OCI-LY1 (cell line): Measurements from ENCODE around the gene GARIN5A.

Experiments
- H2AFZ ChIP-seq: fragments of 200-600 bp; sonication (generic), shearing (Covaris generic); 2 replicates; pipeline ENCODE4 v1.6.0; 2014; ENCODE audit warnings: antibody characterized with exemption, mild to moderate bottlenecking, low read length
- H3F3A ChIP-seq: fragments of 200-600 bp; sonication (generic), shearing (Covaris generic); 2 replicates; pipeline ENCODE4 v1.6.0; 2014; ENCODE audit warnings: mild to moderate bottlenecking, antibody characterized with exemption, low read length, moderate library complexity; ENCODE audit not compliant: insufficient read depth
- H3K27ac ChIP-seq: fragments of 200-600 bp; sonication (generic); 2 replicates; pipeline ENCODE4 v1.5.1; 2014; ENCODE audit warnings: low read length, mixed run types, mild to moderate bottlenecking, low read depth; ENCODE audit not compliant: poor library complexity, severe bottlenecking
- H3K27me3 ChIP-seq: fragments of 200-600 bp; sonication (generic); 2 replicates; pipeline ENCODE4 v1.6.0; 2014; ENCODE audit warnings: antibody characterized with exemption, mild to moderate bottlenecking, low read length, moderate library complexity; ENCODE audit not compliant: insufficient read depth
- H3K36me3 ChIP-seq: fragments of 200-600 bp; sonication (generic); 2 replicates; pipeline ENCODE4 v1.6.1; 2014; ENCODE audit warnings: mild to moderate bottlenecking, antibody characterized with exemption, low read length, moderate library complexity, mixed read lengths; ENCODE audit not compliant: insufficient read depth
- H3K4me1 ChIP-seq: fragments of 200-600 bp; sonication (generic); 2 replicates; pipeline ENCODE4 v1.5.1; 2014; ENCODE audit warnings: mild to moderate bottlenecking, low read length, moderate library complexity; ENCODE audit not compliant: insufficient read depth, severe bottlenecking
- H3K4me2 ChIP-seq: fragments of 200-600 bp; sonication (generic), shearing (Covaris generic); 2 replicates; pipeline ENCODE4 v1.6.1; 2014; ENCODE audit warnings: low read length
- H3K4me3 ChIP-seq: fragments of 200-600 bp; sonication (generic); 2 replicates; pipeline ENCODE4 v1.5.1; 2014; ENCODE audit warnings: low read length, low read depth, mild to moderate bottlenecking, mixed read lengths; ENCODE audit not compliant: poor library complexity, severe bottlenecking
- H3K79me2 ChIP-seq: fragments of 200-600 bp; shearing (Covaris generic); 2 replicates; pipeline ENCODE4 v1.6.1; 2016; ENCODE audit warnings: mixed run types, low read length, mixed read lengths; ENCODE audit not compliant: insufficient read depth
- H3K9ac ChIP-seq: fragments of 200-600 bp; sonication (generic), shearing (Covaris generic); 2 replicates; pipeline ENCODE4 v1.6.1; 2014; ENCODE audit warnings: mild to moderate bottlenecking, low read length, mixed read lengths
- H3K9me2 ChIP-seq: fragments of 200-600 bp; sonication (generic), shearing (Covaris generic); 2 replicates; pipeline ENCODE4 v1.6.1; 2014; ENCODE audit warnings: low read depth, mild to moderate bottlenecking, low read length, mixed read lengths
- H3K9me3 ChIP-seq: fragments of 200-600 bp; shearing (Covaris generic); 2 replicates; pipeline ENCODE4 v1.6.1; 2014; ENCODE audit warnings: low read length, mixed read lengths
- H4K20me1 ChIP-seq: fragments of 200-600 bp; sonication (generic), shearing (Covaris generic); 2 replicates; pipeline ENCODE4 v1.6.0; 2016; ENCODE audit warnings: mild to moderate bottlenecking, low read length; ENCODE audit not compliant: insufficient read depth
- EZH2 ChIP-seq: fragments of 200-600 bp; sonication (generic), shearing (Covaris generic); IDR thresholded peaks from 2 replicates; pipeline ENCODE4 v1.8.0; 2017; ENCODE audit warnings: borderline replicate concordance, mixed run types, mild to moderate bottlenecking, antibody characterized with exemption, low read length, moderate library complexity, mixed read lengths
- TF ChIP-seq, protein P1 (sequence below): fragments of 200-600 bp; sonication (generic), shearing (Covaris generic); IDR thresholded peaks from 2 replicates; pipeline ENCODE4 v1.5.1; 2017; ENCODE audit warnings: mild to moderate bottlenecking, antibody characterized with exemption, low read length, moderate library complexity, mixed read lengths

The GARIN5A gene

DNA sequence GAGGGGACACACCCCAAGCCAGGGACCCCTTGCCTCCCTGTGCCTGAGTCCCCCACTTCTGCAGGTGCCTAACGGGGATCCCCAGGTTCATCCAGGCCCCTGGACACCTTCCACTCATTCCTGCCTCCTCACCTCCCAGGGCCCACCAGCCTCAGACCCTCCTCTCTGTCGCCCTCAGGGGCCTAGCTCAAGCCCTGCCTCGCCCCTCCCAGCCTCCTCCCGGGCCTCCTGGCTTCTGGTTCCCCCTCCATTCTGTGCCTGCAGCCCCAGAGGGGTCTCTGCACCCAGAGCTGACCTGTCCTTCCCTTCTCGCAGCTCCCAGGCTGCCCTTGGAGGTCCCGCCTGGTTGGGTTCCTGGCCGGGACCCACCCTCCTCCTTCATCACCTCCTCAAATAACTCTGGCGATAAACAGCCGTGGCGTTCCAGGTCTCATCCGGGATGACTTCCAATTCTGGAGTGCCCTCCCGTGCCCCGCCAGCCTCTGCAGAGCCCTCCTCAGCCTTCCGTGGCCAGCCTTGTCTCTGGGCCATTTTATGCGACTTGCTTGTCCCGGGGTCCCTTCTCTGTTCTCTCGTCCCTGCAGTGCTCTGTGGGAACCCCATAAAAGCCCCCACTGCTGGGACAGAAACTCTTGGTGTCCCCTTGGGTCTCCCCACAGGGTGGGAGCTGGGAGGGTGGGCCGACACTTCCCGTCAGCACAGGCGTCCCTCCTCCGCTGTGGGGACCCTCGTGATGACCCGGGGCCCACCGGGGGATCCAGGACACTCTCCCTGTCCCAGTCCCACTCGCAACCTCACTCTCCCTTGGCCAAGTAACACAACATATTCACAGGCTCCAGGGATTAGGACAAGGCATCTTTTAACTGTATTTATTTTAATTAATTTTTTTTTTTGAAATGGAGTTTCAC is 25.2 kb upstream of the GARIN5A start:
- Histone ChIP-seq H3K36me3 (no peaks in the 10 kb centered on the region), H3K27me3 (no peaks in the 10 kb centered on the region; the same call in 1 of the 2 replicates), H3K4me1 (no peaks in the 10 kb centered on the region), H3K9ac (no peak overlapping the region), H3K4me2 (no peak overlapping the region), H4K20me1 (no peaks in the 10 kb centered on the region), H3K27ac (no peak overlapping the region), H3K4me3 (no peak overlapping the region), H3K9me2 (no peaks in the 10 kb centered on the region), H3K79me2 (no peaks in the 10 kb centered on the region), H3F3A (no peaks in the 10 kb centered on the region), H3K9me3 (no peaks in the 10 kb centered on the region), H2AFZ (no peak overlapping the region)
- TF ChIP-seq, protein P1, sequence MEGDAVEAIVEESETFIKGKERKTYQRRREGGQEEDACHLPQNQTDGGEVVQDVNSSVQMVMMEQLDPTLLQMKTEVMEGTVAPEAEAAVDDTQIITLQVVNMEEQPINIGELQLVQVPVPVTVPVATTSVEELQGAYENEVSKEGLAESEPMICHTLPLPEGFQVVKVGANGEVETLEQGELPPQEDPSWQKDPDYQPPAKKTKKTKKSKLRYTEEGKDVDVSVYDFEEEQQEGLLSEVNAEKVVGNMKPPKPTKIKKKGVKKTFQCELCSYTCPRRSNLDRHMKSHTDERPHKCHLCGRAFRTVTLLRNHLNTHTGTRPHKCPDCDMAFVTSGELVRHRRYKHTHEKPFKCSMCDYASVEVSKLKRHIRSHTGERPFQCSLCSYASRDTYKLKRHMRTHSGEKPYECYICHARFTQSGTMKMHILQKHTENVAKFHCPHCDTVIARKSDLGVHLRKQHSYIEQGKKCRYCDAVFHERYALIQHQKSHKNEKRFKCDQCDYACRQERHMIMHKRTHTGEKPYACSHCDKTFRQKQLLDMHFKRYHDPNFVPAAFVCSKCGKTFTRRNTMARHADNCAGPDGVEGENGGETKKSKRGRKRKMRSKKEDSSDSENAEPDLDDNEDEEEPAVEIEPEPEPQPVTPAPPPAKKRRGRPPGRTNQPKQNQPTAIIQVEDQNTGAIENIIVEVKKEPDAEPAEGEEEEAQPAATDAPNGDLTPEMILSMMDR, result no peak
- no peak for TF ChIP-seq EZH2

DNA sequence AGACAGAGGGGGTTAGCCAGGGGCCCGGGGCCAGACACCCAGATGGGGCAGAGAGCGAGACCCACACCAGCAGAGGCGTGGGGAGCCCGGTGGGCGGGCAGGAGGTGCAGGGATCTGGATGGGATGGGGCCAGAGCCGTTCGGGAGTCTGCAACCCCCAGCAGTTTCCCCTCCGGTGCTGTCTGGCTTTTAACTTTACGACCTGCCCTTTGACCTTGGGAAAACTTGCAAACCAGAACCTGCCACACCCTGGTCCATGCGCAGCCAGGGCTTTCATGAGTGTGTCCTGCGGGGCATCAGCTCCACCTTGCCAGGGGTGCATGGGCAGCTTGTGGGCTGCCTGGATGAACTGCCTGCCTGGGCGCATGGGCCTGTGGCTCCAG is 24.5 kb upstream of the GARIN5A start:
- Histone ChIP-seq H3K4me3 (no peak overlapping the region), H3K79me2 (no peaks in the 10 kb centered on the region), H3K4me1 (no peaks in the 10 kb centered on the region), H4K20me1 (no peaks in the 10 kb centered on the region), H3F3A (no peaks in the 10 kb centered on the region), H3K9me3 (no peaks in the 10 kb centered on the region), H3K4me2 (no peak overlapping the region), H3K27me3 (no peaks in the 10 kb centered on the region; the same call in 1 of the 2 replicates), H3K27ac (no peak overlapping the region), H3K36me3 (no peaks in the 10 kb centered on the region), H3K9ac (no peak overlapping the region), H2AFZ (no peak overlapping the region), H3K9me2 (no peaks in the 10 kb centered on the region)
- TF ChIP-seq EZH2, result no peak
- TF ChIP-seq, protein P1, result no peak

DNA sequence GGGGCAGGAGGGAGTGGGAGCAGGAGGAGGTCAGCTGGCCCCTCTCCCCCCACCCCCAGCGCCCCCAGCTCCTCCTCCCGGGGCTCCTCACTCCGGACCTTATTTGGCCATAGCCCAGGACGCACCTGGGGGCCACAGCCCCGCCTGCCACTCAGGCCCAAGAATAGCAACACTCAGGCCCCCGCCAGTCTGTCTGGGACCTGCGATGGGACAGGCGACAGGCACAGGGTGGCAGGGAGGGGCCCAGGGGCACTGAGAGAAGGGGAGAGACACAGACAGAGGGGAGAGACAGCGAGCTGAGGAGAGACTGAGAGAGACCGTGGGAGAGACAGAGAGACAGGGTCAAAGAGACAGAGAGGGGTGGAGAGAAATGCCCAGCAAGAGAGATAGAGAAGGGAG is 24.1 kb upstream of the GARIN5A start:
- TF ChIP-seq, protein P1, result no peak
- no peak for TF ChIP-seq EZH2
- Histone ChIP-seq H3F3A (no peaks in the 10 kb centered on the region), H3K27ac (no peak overlapping the region), H3K9ac (no peak overlapping the region), H3K79me2 (no peaks in the 10 kb centered on the region), H3K4me2 (no peak overlapping the region), H4K20me1 (no peaks in the 10 kb centered on the region), H3K9me3 (no peaks in the 10 kb centered on the region), H3K9me2 (no peaks in the 10 kb centered on the region), H3K4me3 (no peak overlapping the region), H3K27me3 (no peaks in the 10 kb centered on the region; the same call in 1 of the 2 replicates), H3K4me1 (no peaks in the 10 kb centered on the region), H2AFZ (no peak overlapping the region), H3K36me3 (no peaks in the 10 kb centered on the region)
